Activated T-cell treated with anti-CD3 and anti-CD28 coated beads, Interleukin-2, amount 50 U/mL, for 24 hours (primary cell): ENCODE data around the gene LYPD4.

Source experiments
- DNase-seq: peaks from one replicate; pipeline ENCODE4 v3.0.0-alpha.2; 2020
- H3K27ac Mint-ChIP-seq: 2 replicates; pipeline ENCODE4 v1.8.0; 2020; ENCODE audit warnings: mild to moderate bottlenecking, mixed read lengths
- H3K27me3 Mint-ChIP-seq: 2 replicates; pipeline ENCODE4 v1.8.0; 2020; ENCODE audit warnings: mixed read lengths
- H3K36me3 Mint-ChIP-seq: 2 replicates; pipeline ENCODE4 v1.8.0; 2020; ENCODE audit warnings: low read depth, mixed read lengths
- H3K4me1 Mint-ChIP-seq: 2 replicates; pipeline ENCODE4 v1.8.0; 2020; ENCODE audit warnings: low read depth, mixed read lengths
- H3K4me3 Mint-ChIP-seq: 2 replicates; pipeline ENCODE4 v1.8.0; 2020; ENCODE audit warnings: mild to moderate bottlenecking, moderate library complexity, mixed read lengths
- H3K9me3 Mint-ChIP-seq: 2 replicates; pipeline ENCODE4 v1.8.0; 2020; ENCODE audit warnings: mixed read lengths

LYPD4 gene

GRCh38 chr19:41868120-41868988 is 23.9 kb upstream of the LYPD4 start:
- DNase-seq, result peak; percentile 38
- Mint-ChIP-seq H3K4me1 (peaks cover 93% of the 10 kb centered on the region), H3K36me3 (peaks cover 95% of the 10 kb centered on the region), H3K27ac (peak overlapping the region; percentile 100), H3K4me3 (peak overlapping the region; percentile 64), H3K9me3 (no peaks in the 10 kb centered on the region), H3K27me3 (no peaks in the 10 kb centered on the region)

- Mint-ChIP-seq H3K27me3 (no peaks in the 10 kb centered on the region), H3K4me3 (peak overlapping the region; percentile 86), H3K9me3 (no peaks in the 10 kb centered on the region), H3K4me1 (peaks cover 93% of the 10 kb centered on the region), H3K36me3 (peaks cover 99% of the 10 kb centered on the region), H3K27ac (peak overlapping the region; percentile 100)
- DNase-seq, result peak; percentile 47
Observed at GRCh38 chr19:41866284-41866683, 21.8 kb upstream of the LYPD4 start.

GRCh38 chr19:41864374-41864773 is 19.9 kb upstream of the LYPD4 start:
- no peaks in the 10 kb centered on the region for H3K27me3 Mint-ChIP-seq
- peaks cover 96% of the 10 kb centered on the region for H3K36me3 Mint-ChIP-seq
- no peaks in the 10 kb centered on the region for H3K9me3 Mint-ChIP-seq
- no peak for DNase-seq
- peaks cover 78% of the 10 kb centered on the region for H3K4me1 Mint-ChIP-seq
- H3K4me3 Mint-ChIP-seq, result peak overlapping the region; percentile 86
- H3K27ac Mint-ChIP-seq, result peak overlapping the region; percentile 100

GRCh38 chr19:41863209-41863931 is 18.9 kb upstream of the LYPD4 start:
- no peaks in the 10 kb centered on the region for H3K9me3 Mint-ChIP-seq
- H3K4me1 Mint-ChIP-seq, result peaks cover 73% of the 10 kb centered on the region
- H3K36me3 Mint-ChIP-seq, result peaks cover 86% of the 10 kb centered on the region
- H3K4me3 Mint-ChIP-seq, result peak overlapping the region; percentile 86
- H3K27ac Mint-ChIP-seq, result peak overlapping the region; percentile 100
- peak; percentile 31 for DNase-seq
- no peaks in the 10 kb centered on the region for H3K27me3 Mint-ChIP-seq

GRCh38 chr19:41862445-41862986 is 18.0 kb upstream of the LYPD4 start:
- Mint-ChIP-seq H3K27me3 (no peaks in the 10 kb centered on the region), H3K27ac (peak overlapping the region; percentile 100), H3K4me1 (peaks cover 67% of the 10 kb centered on the region), H3K9me3 (no peaks in the 10 kb centered on the region), H3K4me3 (peak overlapping the region; percentile 86), H3K36me3 (peaks cover 77% of the 10 kb centered on the region)
- peak; percentile 32 for DNase-seq

GRCh38 chr19:41861846-41862245 is 17.4 kb upstream of the LYPD4 start:
- Mint-ChIP-seq H3K27ac (peak overlapping the region; percentile 100), H3K27me3 (no peaks in the 10 kb centered on the region), H3K9me3 (no peaks in the 10 kb centered on the region), H3K36me3 (peaks cover 70% of the 10 kb centered on the region), H3K4me3 (peak overlapping the region; percentile 86), H3K4me1 (peaks cover 62% of the 10 kb centered on the region)
- DNase-seq, result peak; percentile 34

- Mint-ChIP-seq H3K9me3 (no peaks in the 10 kb centered on the region), H3K36me3 (peaks cover 64% of the 10 kb centered on the region), H3K27ac (peak overlapping the region; percentile 100), H3K27me3 (no peaks in the 10 kb centered on the region), H3K4me1 (peaks cover 57% of the 10 kb centered on the region), H3K4me3 (peak overlapping the region; percentile 86)
- no peak for DNase-seq
Observed at GRCh38 chr19:41861116-41861768, 16.8 kb upstream of the LYPD4 start.

GRCh38 chr19:41860419-41861115 is 16.1 kb upstream of the LYPD4 start:
- peak overlapping the region; percentile 100 for H3K27ac Mint-ChIP-seq
- H3K9me3 Mint-ChIP-seq, result no peaks in the 10 kb centered on the region
- peak overlapping the region; percentile 86 for H3K4me3 Mint-ChIP-seq
- DNase-seq, result no peak
- peaks cover 57% of the 10 kb centered on the region for H3K36me3 Mint-ChIP-seq
- no peaks in the 10 kb centered on the region for H3K27me3 Mint-ChIP-seq
- peaks cover 54% of the 10 kb centered on the region for H3K4me1 Mint-ChIP-seq

GRCh38 chr19:41859618-41860418 is 15.3 kb upstream of the LYPD4 start, which contains the start of gene RPS19:
Gene RPS19 (plus strand): TSS chr19:41860255. CDS start chr19:41860775, 520 bp downstream.
- peak within 1 kb of the TSS; percentile 86 for H3K4me3 Mint-ChIP-seq
- no peaks in the 10 kb centered on the region for H3K9me3 Mint-ChIP-seq
- H3K36me3 Mint-ChIP-seq, result peaks cover 50% of the 10 kb centered on the region

GRCh38 chr19:41859213-41859617 is 14.7 kb upstream of the LYPD4 start:
- Mint-ChIP-seq H3K9me3 (no peaks in the 10 kb centered on the region), H3K27me3 (no peaks in the 10 kb centered on the region), H3K27ac (peak overlapping the region; percentile 100), H3K36me3 (peaks cover 44% of the 10 kb centered on the region), H3K4me1 (peaks cover 40% of the 10 kb centered on the region), H3K4me3 (peak overlapping the region; percentile 86)
- DNase-seq, result no peak

More at GRCh38 chr19:41859618-41860418, 15.3 kb upstream of the LYPD4 start, which contains the start of gene RPS19:
- no peaks in the 10 kb centered on the region for H3K27me3 Mint-ChIP-seq
- peak; percentile 99 for DNase-seq
- peaks cover 46% of the 10 kb centered on the region for H3K4me1 Mint-ChIP-seq
- peak within 1 kb of the TSS; percentile 100 for H3K27ac Mint-ChIP-seq

GRCh38 chr19:41853768-41854167 is 9.3 kb upstream of the LYPD4 start:
- Mint-ChIP-seq H3K4me3 (no peak overlapping the region), H3K27ac (no peak overlapping the region), H3K27me3 (peaks cover 4% of the 10 kb centered on the region), H3K9me3 (no peaks in the 10 kb centered on the region), H3K36me3 (no peaks in the 10 kb centered on the region), H3K4me1 (peaks cover 2% of the 10 kb centered on the region)
- DNase-seq, result no peak

GRCh38 chr19:41853344-41853743 is 8.9 kb upstream of the LYPD4 start:
- no peaks in the 10 kb centered on the region for H3K36me3 Mint-ChIP-seq
- no peak overlapping the region for H3K4me3 Mint-ChIP-seq
- no peaks in the 10 kb centered on the region for H3K9me3 Mint-ChIP-seq
- no peak overlapping the region for H3K27ac Mint-ChIP-seq
- H3K27me3 Mint-ChIP-seq, result peaks cover 4% of the 10 kb centered on the region
- H3K4me1 Mint-ChIP-seq, result peaks cover 2% of the 10 kb centered on the region
- no peak for DNase-seq

- Mint-ChIP-seq H3K9me3 (no peaks in the 10 kb centered on the region), H3K27me3 (peaks cover 4% of the 10 kb centered on the region), H3K4me3 (no peak overlapping the region), H3K27ac (no peak overlapping the region), H3K4me1 (no peaks in the 10 kb centered on the region), H3K36me3 (no peaks in the 10 kb centered on the region)
- no peak for DNase-seq
Observed at GRCh38 chr19:41851456-41851855, 7.0 kb upstream of the LYPD4 start.
